Adrenal gland (tissue), 5 donors: ENCODE results near the gene ZBTB7C.

ENCODE experiments used
- CTCF ChIP-seq, 6 experiments: fragments of 450-650 bp in 4 of 6; fragments of 200-600 bp in 2 of 6; sonication (generic) in 1 of 6; IDR thresholded peaks; 1 replicate in 5 of 6; 2 replicates in 1 of 6; pipeline versions ENCODE4 v1.5.1 to v1.8.0; 2016 to 2021; ENCODE audit warnings: antibody characterized with exemption in 6 of 6, mild to moderate bottlenecking in 2 of 6, moderate library complexity in 1 of 6
- POLR2A ChIP-seq, 2 donors: fragments of 450-650 bp; IDR thresholded peaks; one replicate each; pipeline ENCODE4 v1.6.1; 2017; ENCODE audit warnings: antibody characterized with exemption in 2 of 2, mild to moderate bottlenecking in 2 of 2, moderate library complexity in 1 of 2
- donor health status: DM: no; HTN: no; CAD: no.

GRCh38 chr18:48348739-48349138, 60.4 kb downstream of the ZBTB7C start:
- TF ChIP-seq CTCF (IDR thresholded peaks at IDR 0.05) (no peak), POLR2A (IDR thresholded peaks at IDR 0.05) (no peak)
